Peyer's patch (tissue), 4 donors: ENCODE results near the gene SLC25A11. TPM values are rescaled to one million over a fixed set of nuclear protein-coding genes. Genes with fewer than 3 reads are reported as not detected.
A peak's percentile ranks its signal among the peaks of the same experiment; 100 is the strongest.

Source experiments
- DNase-seq, 3 donors: peaks; one replicate each; pipeline ENCODE4 v3.0.0-alpha.2; 2017 to 2019
- H3K27ac ChIP-seq, 4 donors: fragments of 200-600 bp; sonication (generic); one replicate each; pipeline ENCODE4 v1.5.1; 2016 to 2019
- H3K27me3 ChIP-seq, 2 donors: fragments of 200-600 bp; sonication (generic); one replicate each; pipeline ENCODE4 v1.5.1; 2019
- H3K36me3 ChIP-seq, 3 donors: fragments of 200-600 bp; sonication (generic); one replicate each; pipeline ENCODE4 v1.5.1; 2016 to 2019
- H3K4me1 ChIP-seq, 4 donors: fragments of 200-600 bp; sonication (generic); one replicate each; pipeline ENCODE4 v1.5.1; 2016 to 2019
- H3K4me3 ChIP-seq, 4 donors: fragments of 200-600 bp; sonication (generic); 1 replicate in 3 of 4; 2 replicates in 1 of 4; pipeline ENCODE4 v1.5.1; 2016 to 2019; ENCODE audit warnings: mild to moderate bottlenecking in 1 of 4
- H3K9me3 ChIP-seq, 4 donors: fragments of 200-600 bp; sonication (generic); one replicate each; pipeline ENCODE4 v1.5.1; 2016 to 2019; ENCODE audit warnings: mild to moderate bottlenecking in 1 of 4
- POLR2A ChIP-seq, 2 donors: fragments of 450-650 bp; IDR thresholded peaks; one replicate each; pipeline ENCODE4 v1.5.1; 2017; ENCODE audit warnings: antibody characterized with exemption in 2 of 2, mild to moderate bottlenecking in 2 of 2, moderate library complexity in 2 of 2
- total RNA-seq, 4 donors: library from RNA; depleted of rRNA; stranded (reverse); fragments of >200 nt; gene quantifications; one replicate each; pipeline ENCODE4 v1.1.0, GENCODE V29; 2016
- TF ChIP-seq, protein P1 (sequence below), 6 experiments: fragments of 450-650 bp in 4 of 6; fragments of 200-600 bp in 2 of 6; sonication (generic) in 1 of 6; IDR thresholded peaks; one replicate each; pipeline ENCODE4 v1.5.1; 2017 to 2019; ENCODE audit warnings: antibody characterized with exemption in 6 of 6, mild to moderate bottlenecking in 3 of 6, moderate library complexity in 1 of 6

The SLC25A11 gene
- total RNA-seq, 4 donors from 2014 or later = 30.5 to 84.1 (median 60.4) TPM

DNA sequence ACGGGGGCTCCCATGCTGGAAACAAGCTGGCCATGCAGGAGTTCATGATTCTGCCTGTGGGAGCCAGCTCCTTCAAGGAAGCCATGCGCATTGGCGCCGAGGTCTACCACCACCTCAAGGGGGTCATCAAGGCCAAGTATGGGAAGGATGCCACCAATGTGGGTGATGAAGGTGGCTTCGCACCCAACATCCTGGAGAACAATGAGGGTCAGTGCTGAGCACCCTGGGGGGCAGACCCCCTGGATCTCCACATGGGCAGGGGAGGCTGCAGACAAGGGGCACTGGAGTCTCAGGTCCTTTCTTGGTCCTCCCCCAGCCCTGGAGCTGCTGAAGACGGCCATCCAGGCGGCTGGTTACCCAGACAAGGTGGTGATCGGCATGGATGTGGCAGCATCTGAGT, 15.2 kb upstream of the SLC25A11 start:
- Histone ChIP-seq H3K4me1 (peaks cover 4 to 25% (median 6%) of the 10 kb centered on the region in 4 donors), H3K27ac (no peak overlapping the region), H3K9me3 (no peaks in the 10 kb centered on the region), H3K4me3 (no peak overlapping the region), H3K36me3 (peaks cover 0 to 9% (median 0%) of the 10 kb centered on the region in 3 donors), H3K27me3 (no peaks in the 10 kb centered on the region)
- peak in 1 of 3 donors; percentile 29 for DNase-seq
- no peak for TF ChIP-seq POLR2A (IDR thresholded peaks at IDR 0.05)
- TF ChIP-seq, protein P1, sequence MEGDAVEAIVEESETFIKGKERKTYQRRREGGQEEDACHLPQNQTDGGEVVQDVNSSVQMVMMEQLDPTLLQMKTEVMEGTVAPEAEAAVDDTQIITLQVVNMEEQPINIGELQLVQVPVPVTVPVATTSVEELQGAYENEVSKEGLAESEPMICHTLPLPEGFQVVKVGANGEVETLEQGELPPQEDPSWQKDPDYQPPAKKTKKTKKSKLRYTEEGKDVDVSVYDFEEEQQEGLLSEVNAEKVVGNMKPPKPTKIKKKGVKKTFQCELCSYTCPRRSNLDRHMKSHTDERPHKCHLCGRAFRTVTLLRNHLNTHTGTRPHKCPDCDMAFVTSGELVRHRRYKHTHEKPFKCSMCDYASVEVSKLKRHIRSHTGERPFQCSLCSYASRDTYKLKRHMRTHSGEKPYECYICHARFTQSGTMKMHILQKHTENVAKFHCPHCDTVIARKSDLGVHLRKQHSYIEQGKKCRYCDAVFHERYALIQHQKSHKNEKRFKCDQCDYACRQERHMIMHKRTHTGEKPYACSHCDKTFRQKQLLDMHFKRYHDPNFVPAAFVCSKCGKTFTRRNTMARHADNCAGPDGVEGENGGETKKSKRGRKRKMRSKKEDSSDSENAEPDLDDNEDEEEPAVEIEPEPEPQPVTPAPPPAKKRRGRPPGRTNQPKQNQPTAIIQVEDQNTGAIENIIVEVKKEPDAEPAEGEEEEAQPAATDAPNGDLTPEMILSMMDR (IDR thresholded peaks at IDR 0.05) = no peak

DNA sequence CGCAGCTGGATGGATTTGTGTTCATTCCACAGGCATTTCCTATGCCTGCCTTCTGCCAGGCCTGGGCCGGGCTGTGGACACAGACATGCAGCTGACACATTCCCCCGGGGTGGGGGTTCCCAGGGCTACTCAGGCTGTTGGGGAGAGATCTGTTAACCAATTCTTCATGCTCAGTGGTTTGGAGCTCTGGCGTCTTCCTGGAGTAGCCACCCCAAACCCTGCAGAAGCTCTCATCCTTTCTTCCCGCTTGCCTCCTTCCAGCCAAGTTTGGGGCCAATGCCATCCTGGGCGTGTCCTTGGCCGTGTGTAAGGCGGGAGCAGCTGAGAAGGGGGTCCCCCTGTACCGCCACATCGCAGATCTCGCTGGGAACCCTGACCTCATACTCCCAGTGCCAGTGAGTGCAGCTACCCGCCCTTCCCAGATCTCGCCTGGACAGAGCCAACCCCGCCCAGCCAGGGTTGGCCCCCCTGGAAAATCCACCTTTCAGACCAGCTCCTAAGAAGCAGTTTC, 13.7 kb upstream of the SLC25A11 start:
- TF ChIP-seq, protein P1 (IDR thresholded peaks at IDR 0.05) = no peak
- no peak for TF ChIP-seq POLR2A (IDR thresholded peaks at IDR 0.05)
- H3K36me3 ChIP-seq = no peaks in the 10 kb centered on the region
- DNase-seq = peak in 1 of 3 donors; percentile 48
- H3K9me3 ChIP-seq = no peaks in the 10 kb centered on the region
- no peak overlapping the region for H3K4me3 ChIP-seq
- H3K27me3 ChIP-seq = no peaks in the 10 kb centered on the region
- peaks cover 4 to 13% (median 8%) of the 10 kb centered on the region in 4 donors for H3K4me1 ChIP-seq
- no peak overlapping the region for H3K27ac ChIP-seq

DNA sequence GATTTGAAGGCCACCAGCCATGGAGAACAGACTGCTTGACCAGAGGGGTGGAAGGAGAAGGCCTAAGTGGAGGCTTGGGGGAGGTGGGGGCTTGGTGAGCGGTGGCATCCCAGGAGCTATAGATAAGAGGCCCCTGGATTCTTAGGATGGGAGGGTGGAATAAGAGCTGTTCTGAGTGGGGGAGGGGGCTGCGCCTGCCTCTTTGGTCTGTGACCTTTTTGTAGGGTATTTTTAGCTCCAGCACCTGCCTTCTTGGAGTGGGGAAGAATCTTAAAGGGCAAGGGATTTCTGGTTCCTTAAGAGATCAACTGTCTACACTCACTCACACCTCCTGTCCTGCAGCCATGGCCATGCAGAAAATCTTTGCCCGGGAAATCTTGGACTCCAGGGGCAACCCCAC, 11.6 kb upstream of the SLC25A11 start:
- TF ChIP-seq POLR2A (IDR thresholded peaks at IDR 0.05) = no peak
- TF ChIP-seq, protein P1 (IDR thresholded peaks at IDR 0.05) = no peak
- Histone ChIP-seq H3K4me1 (peaks cover 4 to 16% (median 10%) of the 10 kb centered on the region in 4 donors), H3K36me3 (peaks cover 0 to 1% (median 0%) of the 10 kb centered on the region in 3 donors), H3K9me3 (no peaks in the 10 kb centered on the region), H3K27me3 (no peaks in the 10 kb centered on the region), H3K27ac (no peak overlapping the region), H3K4me3 (no peak overlapping the region)
- DNase-seq = no peak

DNA sequence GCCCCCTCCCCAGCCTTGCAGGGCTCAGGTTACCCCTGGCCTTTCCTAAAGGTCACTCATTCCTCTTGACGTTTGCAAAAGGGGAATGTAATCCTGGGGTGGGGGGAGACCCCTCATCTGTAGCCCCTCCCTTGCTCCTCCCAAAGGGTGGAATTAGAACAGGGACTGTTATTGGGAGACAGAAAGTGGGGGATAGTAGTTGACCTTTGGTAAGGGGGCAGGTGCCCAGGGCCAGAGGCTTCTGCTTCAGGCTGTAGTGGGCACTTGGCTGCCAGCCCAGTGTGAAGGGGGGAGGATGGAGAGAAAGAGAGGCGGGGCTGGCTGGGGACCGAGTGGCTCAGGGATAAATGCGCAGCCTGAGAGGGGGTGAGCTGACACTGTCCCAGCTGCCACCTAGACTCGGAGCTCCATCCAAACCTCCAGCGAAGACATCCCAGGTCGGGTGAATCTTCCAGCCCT, 10.9 kb upstream of the SLC25A11 start, which contains the start of gene ENO3:
TSS of gene ENO3 (plus strand) at position 374 of the 459 bp plus-strand sequence. CDS start 711 bp downstream, outside the sequence.
- no peak for DNase-seq

DNA sequence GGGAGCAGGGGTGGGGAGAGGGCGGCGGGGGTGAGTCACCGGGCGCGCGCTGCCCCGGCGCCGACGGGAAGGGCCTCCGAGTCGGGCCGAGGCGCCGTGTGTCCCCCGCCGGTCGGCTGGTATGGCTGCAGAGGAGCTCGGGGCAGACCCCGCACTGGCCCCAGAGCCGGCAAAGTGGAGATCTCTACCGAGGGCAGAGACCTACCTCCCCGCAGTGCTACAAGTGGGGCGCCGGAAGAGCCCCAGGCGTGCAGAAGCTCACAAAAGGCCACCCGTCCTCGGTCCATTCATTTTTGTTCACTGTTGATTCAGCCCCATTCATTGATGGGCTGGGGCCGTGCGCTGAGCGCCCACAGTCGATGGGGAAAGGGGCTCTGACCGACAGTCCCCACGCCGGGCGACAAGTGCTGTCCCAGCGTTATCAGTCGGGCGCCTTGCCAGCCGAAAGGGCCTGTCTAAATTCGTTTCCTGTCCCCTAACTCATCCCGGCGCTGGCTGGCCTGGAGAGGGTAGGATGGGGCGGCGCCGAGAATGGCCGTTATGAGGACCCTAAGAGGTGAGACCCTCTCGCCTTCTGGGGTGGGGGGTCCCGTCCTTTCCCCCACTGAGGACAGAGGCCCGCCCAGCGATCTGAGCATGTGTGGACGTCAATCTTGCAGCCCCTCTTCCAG, 10.4 kb upstream of the SLC25A11 start:
- TF ChIP-seq POLR2A (IDR thresholded peaks at IDR 0.05) = peak in 1 of 2 donors; percentile 38
- TF ChIP-seq, protein P1 (IDR thresholded peaks at IDR 0.05) = no peak
- H3K27ac ChIP-seq = peak overlapping the region; percentile 96 to 99 (median 98)
- DNase-seq = peak; percentile 51 to 76 (median 73)
- peaks cover 0 to 14% (median 0%) of the 10 kb centered on the region in 3 donors for H3K36me3 ChIP-seq
- peak overlapping the region; percentile 95 to 100 (median 98) for H3K4me3 ChIP-seq
- peaks cover 4 to 29% (median 22%) of the 10 kb centered on the region in 4 donors for H3K4me1 ChIP-seq
- no peaks in the 10 kb centered on the region for H3K27me3 ChIP-seq
- no peaks in the 10 kb centered on the region for H3K9me3 ChIP-seq

More for the DNA sequence above, 10.9 kb upstream of the SLC25A11 start, which contains the start of gene ENO3:
- Histone ChIP-seq H3K27ac (peak within 1 kb of the TSS; percentile 96 to 99 (median 98)), H3K4me3 (peak within 1 kb of the TSS; percentile 95 to 100 (median 98)), H3K4me1 (peaks cover 4 to 23% (median 16%) of the 10 kb centered on the region in 4 donors), H3K36me3 (peaks cover 0 to 9% (median 0%) of the 10 kb centered on the region in 3 donors), H3K9me3 (no peaks in the 10 kb centered on the region), H3K27me3 (no peaks in the 10 kb centered on the region)
- TF ChIP-seq POLR2A (IDR thresholded peaks at IDR 0.05) = no peak
- TF ChIP-seq, protein P1 (IDR thresholded peaks at IDR 0.05) = no peak
